Keratinocyte (primary cell): Measurements from ENCODE around the gene CBLN3.

Experiments used
- CTCF ChIP-seq, 3 experiments: IDR thresholded peaks in 1 of 3; conservative IDR thresholded peaks in 1 of 3; optimal IDR thresholded peaks in 1 of 3; 2 replicates in 2 of 3; 3 replicates in 1 of 3; pipeline versions ENCODE3 to v1.5.1; 2011; ENCODE audit warnings: low read length in 3 of 3, mild to moderate bottlenecking in 3 of 3, moderate library complexity in 2 of 3, control low read depth in 1 of 3, inconsistent platforms in 1 of 3; ENCODE audit not compliant: insufficient read depth in 2 of 3; ENCODE audit errors: extremely low read depth in 1 of 3
- EZH2 ChIP-seq: IDR thresholded peaks from one replicate; pipeline ENCODE4 v1.6.1; 2012; ENCODE audit warnings: inconsistent platforms, mild to moderate bottlenecking, low read length, moderate library complexity

GRCh38 chr14:24458736-24459135, 29.3 kb upstream of the CBLN3 start:
- TF ChIP-seq CTCF (optimal IDR thresholded peaks at IDR 0.05 in 1 of 3, IDR thresholded peaks at IDR 0.05 in 1 of 3, conservative IDR thresholded peaks at IDR 0.05 in 1 of 3; ENCODE audit: extremely low read depth in 1 of 3, insufficient read depth in 2 of 3, low read length in 3 of 3) (no peak), EZH2 (no peak)
